MM.1S (cell line): ENCODE data around the gene RNF212.

ENCODE experiments used
- DNase-seq: peaks from one replicate; pipeline ENCODE4 v3.0.0-alpha.2; 2015
- H2AFZ ChIP-seq: fragments of 300-600 bp; sonication (generic); 2 replicates; pipeline ENCODE4 v1.6.0; 2016; ENCODE audit warnings: antibody characterized with exemption, low read length
- H3F3A ChIP-seq: fragments of 300-600 bp; sonication (generic); 2 replicates; pipeline ENCODE4 v1.6.1; 2016; ENCODE audit warnings: mild to moderate bottlenecking, antibody characterized with exemption, low read length, moderate library complexity, mixed read lengths; ENCODE audit not compliant: insufficient read depth
- H3K27ac ChIP-seq: fragments of 300-600 bp; sonication (generic); 2 replicates; pipeline ENCODE4 v1.5.1; 2016; ENCODE audit warnings: mild to moderate bottlenecking, low read length
- H3K27me3 ChIP-seq: fragments of 300-600 bp; sonication (generic); replicated peaks from 2 replicates; pipeline ENCODE4 v1.6.0; 2016; ENCODE audit warnings: low read length; ENCODE audit not compliant: insufficient read depth
- H3K36me3 ChIP-seq: fragments of 300-600 bp; sonication (generic); replicated peaks from 2 replicates; pipeline ENCODE4 v1.6.1; 2016; ENCODE audit warnings: mild to moderate bottlenecking, low read length, mixed read lengths; ENCODE audit not compliant: insufficient read depth
- H3K4me1 ChIP-seq: fragments of 300-600 bp; sonication (generic); 2 replicates; pipeline ENCODE4 v1.6.1; 2016; ENCODE audit warnings: low read length, mixed read lengths
- H3K4me2 ChIP-seq: fragments of 300-600 bp; sonication (generic); 2 replicates; pipeline ENCODE4 v1.6.0; 2016; ENCODE audit warnings: low read depth, low read length
- H3K4me3 ChIP-seq: fragments of 300-600 bp; sonication (generic); 2 replicates; pipeline ENCODE4 v1.5.1; 2016; ENCODE audit warnings: low read length, mixed read lengths
- H3K79me2 ChIP-seq: fragments of 300-600 bp; sonication (generic); 2 replicates; pipeline ENCODE4 v1.6.1; 2016; ENCODE audit warnings: mixed run types, low read length, mixed read lengths
- H3K9ac ChIP-seq: fragments of 300-600 bp; sonication (generic); 2 replicates; pipeline ENCODE4 v1.6.1; 2016; ENCODE audit warnings: low read length, mixed read lengths
- H3K9me2 ChIP-seq: fragments of 300-600 bp; sonication (generic); replicated peaks from 2 replicates; pipeline ENCODE4 v1.6.1; 2016; ENCODE audit warnings: mild to moderate bottlenecking, low read length, mixed read lengths; ENCODE audit not compliant: insufficient read depth
- H3K9me3 ChIP-seq: fragments of 300-600 bp; sonication (generic); replicated peaks from 2 replicates; pipeline ENCODE4 v1.6.1; 2016; ENCODE audit warnings: mild to moderate bottlenecking, low read length, mixed read lengths; ENCODE audit not compliant: insufficient read depth
- H4K20me1 ChIP-seq: fragments of 300-600 bp; sonication (generic); 2 replicates; pipeline ENCODE4 v1.6.1; 2016; ENCODE audit warnings: mild to moderate bottlenecking, low read length, moderate library complexity, mixed read lengths; ENCODE audit not compliant: insufficient read depth
- CTCF ChIP-seq: fragments of 300-600 bp; sonication (generic); IDR thresholded peaks from 2 replicates; pipeline ENCODE4 v1.5.1; 2016; ENCODE audit warnings: antibody characterized with exemption, low read length, mixed read lengths
- EZH2 ChIP-seq: fragments of 300-600 bp; sonication (generic); optimal IDR thresholded peaks from 2 replicates; pipeline ENCODE3; 2017; ENCODE audit warnings: low read depth, mild to moderate bottlenecking, antibody characterized with exemption, low read length, mixed read lengths
- EZH2phosphoT487 ChIP-seq: fragments of 300-600 bp; sonication (generic); IDR thresholded peaks from 2 replicates; pipeline ENCODE4 v1.6.1; 2018; ENCODE audit warnings: antibody characterized with exemption, low read length

Gene RNF212

DNA sequence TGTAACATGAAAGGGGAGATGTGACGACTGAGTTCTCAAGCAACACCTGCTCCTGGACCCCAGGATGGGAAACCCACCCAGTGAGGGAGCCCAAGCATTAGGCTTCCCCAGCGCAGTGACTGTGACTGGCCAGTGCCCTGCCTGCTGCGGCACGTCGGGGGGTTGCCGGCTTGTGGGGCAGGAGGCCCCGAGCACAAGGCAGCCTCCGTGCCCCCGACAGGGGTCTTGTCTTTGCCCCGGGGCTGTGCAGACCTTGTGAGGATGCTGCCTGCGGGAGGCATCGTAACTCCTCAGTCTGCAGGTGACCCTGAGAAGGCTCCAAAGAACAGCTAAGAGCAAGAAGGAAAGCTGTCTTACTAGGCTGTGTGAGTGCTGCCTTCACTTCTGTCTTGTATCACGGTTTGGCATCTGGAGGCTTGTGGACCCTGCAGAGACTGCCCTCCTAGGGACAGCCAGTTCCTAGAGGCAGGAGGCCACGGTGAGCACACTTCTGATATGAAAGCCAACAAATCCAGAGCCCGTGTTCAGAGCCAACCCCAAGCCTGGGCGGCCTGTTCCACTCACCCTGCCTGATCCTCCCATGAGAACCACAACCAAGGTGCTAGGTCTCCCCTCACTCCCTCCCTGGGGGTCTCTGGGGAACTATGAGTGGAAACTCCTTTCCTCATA, 54.2 kb downstream of the RNF212 start:
- Histone ChIP-seq H3K9me3 (no peaks in the 10 kb centered on the region), H3K9me2 (no peaks in the 10 kb centered on the region), H3F3A (no peaks in the 10 kb centered on the region), H3K27ac (no peak overlapping the region), H3K4me3 (no peak overlapping the region), H3K4me1 (no peaks in the 10 kb centered on the region), H3K27me3 (peaks cover 28% of the 10 kb centered on the region), H3K79me2 (no peaks in the 10 kb centered on the region), H3K36me3 (no peaks in the 10 kb centered on the region), H3K4me2 (no peak overlapping the region), H4K20me1 (no peaks in the 10 kb centered on the region), H2AFZ (no peak overlapping the region), H3K9ac (no peak overlapping the region)
- no peak for DNase-seq
- no peak for TF ChIP-seq EZH2
- no peak for TF ChIP-seq CTCF
- no peak for TF ChIP-seq EZH2phosphoT487

DNA sequence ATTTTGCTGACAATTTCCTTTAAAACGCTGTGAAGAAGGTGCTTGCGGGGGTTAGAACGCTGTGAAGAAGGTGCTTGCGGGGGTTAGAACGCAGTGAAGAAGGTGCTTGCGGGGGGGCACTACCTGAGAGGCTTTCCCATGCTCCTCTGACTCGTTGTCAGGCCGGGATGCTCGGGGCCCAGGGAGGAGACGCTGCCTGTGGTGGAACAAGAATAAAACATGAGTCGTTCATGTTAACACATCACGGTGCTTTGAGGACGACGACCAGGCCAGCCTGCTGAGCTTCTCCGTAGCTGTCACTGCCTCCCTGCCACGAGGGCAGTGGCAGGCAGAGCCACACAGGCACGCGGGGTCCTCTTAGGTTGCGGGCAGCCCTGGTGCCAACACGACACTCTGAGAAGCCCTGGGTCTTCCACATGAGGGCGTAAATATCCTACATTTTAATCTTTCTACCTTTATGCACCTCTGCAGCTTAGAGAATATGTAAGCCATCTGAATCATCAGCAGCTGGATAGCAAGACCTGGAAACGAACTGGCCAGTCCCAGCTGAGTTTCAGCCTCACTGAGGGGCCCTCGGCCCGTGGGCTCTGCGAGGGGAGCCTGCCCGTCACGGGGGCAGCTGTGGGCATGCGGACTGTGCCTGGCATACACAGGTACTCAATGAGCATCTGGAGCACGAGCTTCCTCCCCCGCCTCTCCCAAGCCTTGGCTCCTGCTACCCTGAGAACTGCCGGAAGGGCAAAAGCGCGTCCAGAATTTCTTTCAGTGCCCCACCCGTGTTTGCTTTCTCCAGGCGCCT, 55.0 kb downstream of the RNF212 start:
- Histone ChIP-seq H3F3A (no peaks in the 10 kb centered on the region), H2AFZ (no peak overlapping the region), H3K9me3 (no peaks in the 10 kb centered on the region), H3K9ac (no peak overlapping the region), H3K36me3 (no peaks in the 10 kb centered on the region), H3K9me2 (no peaks in the 10 kb centered on the region), H3K27me3 (peaks cover 28% of the 10 kb centered on the region), H3K4me1 (no peaks in the 10 kb centered on the region), H3K4me2 (no peak overlapping the region), H3K27ac (no peak overlapping the region), H3K79me2 (no peaks in the 10 kb centered on the region), H3K4me3 (no peak overlapping the region), H4K20me1 (no peaks in the 10 kb centered on the region)
- TF ChIP-seq EZH2phosphoT487, result no peak
- TF ChIP-seq CTCF, result no peak
- no peak for TF ChIP-seq EZH2
- DNase-seq, result no peak

GRCh38 chr4:1057403-1057745, 56.0 kb downstream of the RNF212 start:
- no peaks in the 10 kb centered on the region for H3K9me2 ChIP-seq
- no peaks in the 10 kb centered on the region for H3K79me2 ChIP-seq
- H3K4me3 ChIP-seq, result no peak overlapping the region
- no peak overlapping the region for H3K9ac ChIP-seq
- peaks cover 30% of the 10 kb centered on the region for H3K27me3 ChIP-seq
- no peak overlapping the region for H3K27ac ChIP-seq
- H3K9me3 ChIP-seq, result no peaks in the 10 kb centered on the region
- no peaks in the 10 kb centered on the region for H3K36me3 ChIP-seq
- H3F3A ChIP-seq, result no peaks in the 10 kb centered on the region
- H4K20me1 ChIP-seq, result no peaks in the 10 kb centered on the region
- H3K4me2 ChIP-seq, result no peak overlapping the region
- no peaks in the 10 kb centered on the region for H3K4me1 ChIP-seq
- no peak for DNase-seq
- TF ChIP-seq EZH2phosphoT487 (no peak), EZH2 (no peak), CTCF (no peak)
- no peak overlapping the region for H2AFZ ChIP-seq
